KOPT-K1 (cell line): ENCODE measurements around the gene KCNJ6.
"Not testable (repeated sequence)": the region's sequence is repeated elsewhere in the genome, so short reads cannot be mapped to it uniquely, and the experiment has no call there.

Experiments
- H3K27ac ChIP-seq: fragments of 200-600 bp; sonication (generic); 2 replicates; pipeline ENCODE4 v1.5.1; 2016; ENCODE audit warnings: antibody characterized with exemption, mild to moderate bottlenecking, low read depth, low read length; ENCODE audit not compliant: poor library complexity, severe bottlenecking
- H3K36me3 ChIP-seq: fragments of 200-600 bp; sonication (generic); 2 replicates; pipeline ENCODE4 v1.5.1; 2017; ENCODE audit warnings: antibody characterized with exemption, mild to moderate bottlenecking, low read length, moderate library complexity; ENCODE audit not compliant: insufficient read depth
- H3K9me3 ChIP-seq: fragments of 200-600 bp; sonication (generic); 2 replicates; pipeline ENCODE4 v1.5.1; 2017; ENCODE audit warnings: antibody characterized with exemption, low read length, mild to moderate bottlenecking; ENCODE audit not compliant: insufficient read depth, poor library complexity, severe bottlenecking

Gene KCNJ6

DNA sequence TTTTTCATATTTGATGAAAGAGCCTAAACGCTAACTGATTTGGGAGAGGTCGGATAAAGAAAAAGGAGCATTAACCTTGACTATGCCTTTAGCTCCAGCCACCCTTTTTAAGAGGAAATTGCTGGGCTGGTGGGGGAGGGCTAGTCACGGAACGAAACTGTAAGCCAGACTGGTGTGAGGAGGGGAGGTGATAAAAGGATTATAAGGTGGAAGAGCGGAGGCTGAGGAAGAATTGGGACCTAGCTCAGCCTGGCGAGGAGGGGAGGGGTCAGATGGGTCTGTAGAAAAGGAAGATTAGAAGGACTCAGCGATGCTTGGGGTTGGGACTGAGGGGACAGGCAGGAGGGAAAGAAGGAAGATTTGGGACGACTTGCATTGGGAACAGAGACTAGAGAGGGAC lies 325.4 kb downstream of the KCNJ6 start:
- H3K9me3 ChIP-seq, H3K27ac ChIP-seq, H3K36me3 ChIP-seq: not testable (repeated sequence)

DNA sequence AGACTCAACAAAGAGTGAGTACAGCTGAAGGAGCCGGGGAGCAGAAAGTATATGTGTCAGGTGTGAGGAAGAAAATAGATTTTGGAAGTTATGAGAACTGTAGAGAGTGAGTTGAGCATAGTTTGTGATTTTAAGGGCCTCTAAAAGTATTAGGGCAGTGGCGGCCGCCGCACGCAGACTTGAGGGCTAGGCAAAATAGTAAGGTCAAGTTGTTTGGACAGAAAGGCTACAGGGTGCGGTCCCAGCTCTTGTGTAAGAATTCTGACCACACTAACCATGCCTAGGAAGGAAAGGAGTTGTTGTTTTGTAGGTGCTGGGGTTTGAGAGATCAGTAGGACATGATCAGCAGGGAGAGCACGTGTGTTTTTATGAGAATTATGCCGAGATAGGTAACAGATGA lies 327.6 kb downstream of the KCNJ6 start:
- not testable (repeated sequence) for H3K27ac ChIP-seq

DNA sequence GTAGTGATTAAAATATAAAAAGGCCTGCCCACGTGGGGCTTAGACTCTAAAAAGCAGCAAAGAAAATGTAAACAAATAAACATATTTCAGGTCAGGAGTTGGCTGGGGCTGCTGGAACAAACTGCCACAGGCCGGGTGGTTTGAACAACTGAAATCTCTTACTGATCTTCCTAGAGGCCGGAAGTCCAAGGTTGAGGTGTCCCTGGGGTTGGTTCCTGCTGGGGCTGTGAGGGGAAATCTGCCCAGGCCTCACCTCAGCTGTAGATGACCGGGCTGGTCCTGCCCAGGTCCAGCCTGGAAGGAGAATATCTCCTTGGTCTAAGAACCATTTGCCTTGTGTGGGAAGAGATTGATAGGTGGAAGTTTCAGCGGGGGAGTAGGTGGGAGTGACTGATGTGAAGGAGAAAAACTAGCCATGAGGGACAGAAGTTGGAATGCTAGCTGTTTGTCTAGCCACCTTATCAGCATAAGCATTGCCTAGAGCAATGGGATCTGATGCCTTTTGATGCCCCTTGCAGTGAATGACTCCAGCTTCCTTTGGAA lies 328.6 kb downstream of the KCNJ6 start:
- no peak overlapping the region for H3K27ac ChIP-seq
- H3K9me3 ChIP-seq: no peaks in the 10 kb centered on the region
- no peaks in the 10 kb centered on the region for H3K36me3 ChIP-seq

More for the DNA sequence above, 327.6 kb downstream of the KCNJ6 start:
- not testable (repeated sequence) for H3K9me3 ChIP-seq, H3K36me3 ChIP-seq

GRCh38 chr21:37587203-37587602 lies 329.1 kb downstream of the KCNJ6 start:
- Histone ChIP-seq H3K36me3 (no peaks in the 10 kb centered on the region), H3K9me3 (no peaks in the 10 kb centered on the region), H3K27ac (no peak overlapping the region)

- H3K27ac ChIP-seq: no peak overlapping the region
- H3K36me3 ChIP-seq: no peaks in the 10 kb centered on the region
- peaks cover 19% of the 10 kb centered on the region for H3K9me3 ChIP-seq
Observed at GRCh38 chr21:37582590-37582989, 333.7 kb downstream of the KCNJ6 start.

DNA sequence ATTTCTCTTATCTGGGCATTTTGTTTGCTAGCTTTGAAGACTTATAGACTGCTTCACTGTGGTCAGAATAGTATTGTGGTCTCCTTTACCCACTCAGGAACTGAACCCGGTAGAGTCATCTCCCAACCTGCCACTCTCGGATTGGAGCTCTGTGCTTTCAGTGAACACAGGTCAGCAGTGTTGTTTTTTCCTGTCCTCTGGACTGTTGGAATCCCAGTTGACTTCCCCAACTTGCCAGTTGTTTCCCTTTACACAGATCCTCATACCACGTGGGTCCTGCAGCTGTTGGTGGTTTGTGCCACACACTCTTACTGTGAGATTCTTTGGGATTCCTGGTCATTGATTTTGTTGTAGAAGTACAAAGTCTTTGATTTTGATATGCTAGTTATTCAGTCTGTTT lies 335.6 kb downstream of the KCNJ6 start:
- no peak overlapping the region for H3K27ac ChIP-seq
- H3K9me3 ChIP-seq: peaks cover 19% of the 10 kb centered on the region

GRCh38 chr21:37579356-37579755 lies 336.9 kb downstream of the KCNJ6 start:
- peaks cover 19% of the 10 kb centered on the region for H3K9me3 ChIP-seq
- no peaks in the 10 kb centered on the region for H3K36me3 ChIP-seq
- H3K27ac ChIP-seq: no peak overlapping the region

More for the DNA sequence above, 335.6 kb downstream of the KCNJ6 start:
- no peaks in the 10 kb centered on the region for H3K36me3 ChIP-seq

DNA sequence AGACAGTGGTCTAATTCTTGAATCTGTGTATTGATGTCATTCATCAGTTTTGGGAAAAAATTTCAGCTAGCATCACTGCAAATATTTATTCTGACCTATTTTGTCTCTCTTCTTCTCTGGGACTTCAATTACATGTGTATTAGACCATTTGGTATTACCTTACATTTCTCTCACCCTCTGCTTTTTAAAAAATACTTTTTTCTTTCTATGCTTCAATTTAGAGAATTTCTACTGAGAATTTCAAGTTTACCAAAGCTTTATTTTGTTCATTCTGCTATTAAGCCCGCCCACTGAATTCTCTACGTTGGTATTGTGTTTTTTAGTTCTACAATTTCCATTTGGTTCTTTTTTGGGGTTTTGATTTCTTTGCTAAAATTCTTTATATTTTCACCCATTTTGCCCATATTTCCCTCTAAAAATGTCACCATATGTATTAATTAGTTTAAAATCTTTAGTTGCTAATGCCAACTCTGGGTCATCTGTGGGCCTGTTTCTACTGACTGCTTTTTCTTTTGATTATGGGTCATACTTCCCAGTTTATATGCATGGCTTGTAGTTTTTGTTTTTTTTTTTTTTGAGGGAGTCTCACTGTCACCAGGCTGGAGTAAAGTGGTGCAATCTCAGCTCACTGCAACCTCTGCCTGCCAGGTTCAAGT lies 337.7 kb downstream of the KCNJ6 start:
- no peaks in the 10 kb centered on the region for H3K36me3 ChIP-seq

DNA sequence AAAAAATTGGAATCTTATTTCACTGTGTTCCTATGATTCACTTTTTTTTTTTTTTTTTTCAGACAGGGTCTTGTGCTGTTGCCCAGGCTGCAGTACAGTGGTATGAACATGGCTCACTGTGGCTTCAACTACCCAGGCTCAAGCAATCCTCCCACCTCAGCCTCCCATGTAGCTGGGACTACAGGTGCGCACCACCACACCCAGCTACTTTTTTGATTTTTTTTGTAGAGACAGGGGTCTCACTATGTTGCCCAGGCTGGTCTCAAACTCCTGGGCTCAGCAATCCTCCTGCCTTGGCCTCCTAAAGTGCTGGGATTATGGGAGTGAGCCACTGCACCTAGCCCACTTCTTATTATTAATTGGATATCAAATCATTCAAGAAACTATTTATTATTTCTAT lies 339.3 kb downstream of the KCNJ6 start:
- not testable (repeated sequence) for H3K36me3 ChIP-seq, H3K27ac ChIP-seq
- H3K9me3 ChIP-seq: peaks cover 19% of the 10 kb centered on the region

More for the DNA sequence above, 337.7 kb downstream of the KCNJ6 start:
- peaks cover 19% of the 10 kb centered on the region for H3K9me3 ChIP-seq
- H3K27ac ChIP-seq: no peak overlapping the region

DNA sequence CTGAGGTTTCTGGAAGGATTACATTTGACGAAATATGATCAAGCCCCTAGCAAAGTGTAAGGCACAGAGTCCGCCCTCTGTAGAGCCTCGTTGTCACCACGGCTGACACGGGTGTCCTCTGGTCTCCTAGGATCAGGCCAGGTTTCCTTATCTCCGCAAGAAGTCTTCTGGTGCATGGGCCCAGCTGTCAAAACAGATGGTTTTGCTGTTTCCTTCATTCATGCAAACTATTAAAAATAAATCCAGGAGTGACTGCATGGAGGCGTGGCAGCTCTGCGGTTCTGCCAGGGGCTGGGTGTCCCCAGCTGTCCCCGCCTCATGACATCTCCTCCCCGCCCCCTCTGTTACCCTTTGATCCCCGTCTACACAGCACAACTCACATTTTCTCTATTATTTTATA lies 340.7 kb downstream of the KCNJ6 start:
- H3K36me3 ChIP-seq: no peaks in the 10 kb centered on the region
- no peak overlapping the region for H3K27ac ChIP-seq
- H3K9me3 ChIP-seq: peaks cover 19% of the 10 kb centered on the region

- Histone ChIP-seq H3K27ac (no peak overlapping the region), H3K9me3 (peaks cover 19% of the 10 kb centered on the region), H3K36me3 (no peaks in the 10 kb centered on the region)
Observed at GRCh38 chr21:37574751-37575150, 341.5 kb downstream of the KCNJ6 start.

DNA sequence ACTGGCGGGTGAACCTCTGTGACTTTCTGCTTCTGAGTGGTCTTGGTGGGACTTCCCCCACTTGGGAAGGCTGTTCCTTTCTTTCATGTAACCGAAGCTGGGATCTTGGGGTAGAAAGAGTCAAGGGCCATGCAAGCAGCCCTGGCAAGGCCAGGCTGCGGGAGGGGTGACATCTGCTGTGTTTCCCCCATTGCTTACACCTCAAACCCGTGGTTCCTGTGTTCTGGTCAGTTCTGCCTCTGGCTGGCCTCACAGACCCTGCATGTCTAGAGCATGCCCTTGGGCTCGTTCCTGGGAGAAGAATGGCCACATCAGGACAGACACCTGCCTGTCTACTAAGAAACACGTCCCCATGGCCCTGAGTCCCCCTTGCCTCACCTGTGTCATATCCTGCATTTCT lies 341.9 kb downstream of the KCNJ6 start:
- no peaks in the 10 kb centered on the region for H3K36me3 ChIP-seq
- peaks cover 16% of the 10 kb centered on the region for H3K9me3 ChIP-seq
- H3K27ac ChIP-seq: no peak overlapping the region

- no peaks in the 10 kb centered on the region for H3K9me3 ChIP-seq
- no peak overlapping the region for H3K27ac ChIP-seq
- H3K36me3 ChIP-seq: no peaks in the 10 kb centered on the region
Observed at GRCh38 chr21:37571442-37571841, 344.8 kb downstream of the KCNJ6 start.

DNA sequence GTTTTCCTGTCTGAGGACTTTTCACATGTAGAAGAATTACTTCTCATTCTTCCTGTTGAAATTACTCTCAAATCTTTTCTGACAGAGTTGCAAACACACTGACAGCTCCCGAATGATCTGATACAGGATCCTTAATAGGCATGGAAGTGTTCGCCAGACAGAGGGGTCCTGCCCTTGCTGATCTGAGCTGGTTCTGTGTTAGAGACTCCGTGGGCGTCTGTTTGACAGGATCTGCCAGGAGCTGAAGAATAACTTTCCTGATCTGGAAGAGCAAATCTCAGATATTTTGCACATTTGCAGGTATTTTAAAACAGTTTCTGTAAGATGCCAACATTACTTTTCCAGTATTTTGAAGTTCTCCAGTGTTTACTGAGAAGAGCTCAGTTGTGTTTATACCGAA lies 347.3 kb downstream of the KCNJ6 start:
- Histone ChIP-seq H3K9me3 (no peaks in the 10 kb centered on the region), H3K36me3 (no peaks in the 10 kb centered on the region), H3K27ac (no peak overlapping the region)

DNA sequence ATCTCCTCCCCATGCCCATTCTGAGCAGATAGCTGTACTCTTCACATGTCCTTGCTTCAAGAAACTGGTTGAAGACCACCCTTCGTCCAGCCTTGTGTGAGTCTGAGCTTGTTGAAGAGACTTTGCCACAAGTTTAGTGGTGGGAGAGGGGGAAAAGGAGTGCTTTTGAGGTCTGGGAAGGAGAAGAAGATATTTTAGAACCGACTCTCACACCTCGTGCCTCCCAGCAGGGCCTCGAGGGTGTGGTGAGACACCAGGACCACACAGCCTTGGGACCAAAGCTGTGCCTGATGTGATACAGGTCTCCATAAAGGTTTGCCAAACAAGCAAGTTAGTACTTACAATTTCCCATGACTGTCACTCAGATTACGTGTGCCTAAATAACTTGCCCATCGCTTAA lies 347.8 kb downstream of the KCNJ6 start:
- Histone ChIP-seq H3K36me3 (no peaks in the 10 kb centered on the region), H3K27ac (no peak overlapping the region), H3K9me3 (no peaks in the 10 kb centered on the region)
